GM04504 (cell line): ENCODE measurements around the gene TSPAN9.

Experiments
- DNase-seq: peaks from one replicate; pipeline ENCODE4 v3.0.0-alpha.2; 2012; ENCODE audit warnings: low read depth

The TSPAN9 gene

GRCh38 chr12:3316776-3317480, 239.7 kb downstream of the TSPAN9 start:
- no peak for DNase-seq

DNA sequence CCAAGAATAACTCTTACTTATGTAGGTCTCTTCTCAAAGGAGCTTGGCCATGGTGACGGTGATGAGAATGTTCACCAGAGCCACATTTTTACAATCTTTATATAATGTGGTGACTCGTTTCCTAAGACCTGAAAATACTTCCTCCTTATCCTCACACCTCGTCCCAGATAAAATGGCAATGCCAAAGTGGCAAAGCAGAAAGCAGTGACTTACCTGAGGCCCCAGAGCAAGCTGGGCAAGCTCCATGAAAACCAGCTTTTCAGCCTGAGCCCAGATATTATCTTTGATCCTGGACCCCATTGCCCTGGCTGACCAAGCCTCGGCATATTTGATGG, 240.3 kb downstream of the TSPAN9 start:
- DNase-seq, result no peak

DNA sequence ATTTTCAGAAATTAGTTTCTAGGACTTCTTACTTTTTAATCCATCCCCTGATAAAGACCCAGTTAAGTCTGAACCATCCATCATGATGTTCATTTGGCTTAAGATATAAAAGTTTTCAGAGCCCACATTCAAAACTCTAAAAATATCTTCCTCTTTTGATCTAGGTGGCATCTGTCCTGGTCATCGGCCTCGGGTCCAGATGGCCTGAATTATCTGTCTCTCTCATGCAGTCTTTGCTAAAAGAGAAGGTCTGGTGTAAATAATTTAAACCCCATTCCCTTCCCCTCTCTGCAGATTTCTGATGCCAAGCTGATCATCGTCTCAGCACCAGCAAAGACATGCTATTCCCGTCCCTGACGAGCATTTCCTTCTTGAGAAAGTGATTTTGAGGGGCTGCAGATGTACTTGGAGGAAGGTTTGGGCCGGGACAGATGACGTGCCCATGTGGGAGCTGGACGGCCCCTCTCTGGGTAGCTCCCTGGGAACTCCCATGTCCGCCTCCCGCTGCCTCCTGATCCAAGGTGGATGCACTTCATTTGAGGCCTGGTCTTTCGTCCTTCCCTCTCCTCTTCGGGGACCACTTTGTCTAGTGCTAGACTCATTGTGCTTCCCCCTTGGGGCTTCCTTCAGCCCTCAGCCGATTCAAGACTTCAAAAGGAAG, 240.8 kb downstream of the TSPAN9 start:
- DNase-seq, result no peak

GRCh38 chr12:3319723-3320492, 242.7 kb downstream of the TSPAN9 start:
- no peak for DNase-seq

DNA sequence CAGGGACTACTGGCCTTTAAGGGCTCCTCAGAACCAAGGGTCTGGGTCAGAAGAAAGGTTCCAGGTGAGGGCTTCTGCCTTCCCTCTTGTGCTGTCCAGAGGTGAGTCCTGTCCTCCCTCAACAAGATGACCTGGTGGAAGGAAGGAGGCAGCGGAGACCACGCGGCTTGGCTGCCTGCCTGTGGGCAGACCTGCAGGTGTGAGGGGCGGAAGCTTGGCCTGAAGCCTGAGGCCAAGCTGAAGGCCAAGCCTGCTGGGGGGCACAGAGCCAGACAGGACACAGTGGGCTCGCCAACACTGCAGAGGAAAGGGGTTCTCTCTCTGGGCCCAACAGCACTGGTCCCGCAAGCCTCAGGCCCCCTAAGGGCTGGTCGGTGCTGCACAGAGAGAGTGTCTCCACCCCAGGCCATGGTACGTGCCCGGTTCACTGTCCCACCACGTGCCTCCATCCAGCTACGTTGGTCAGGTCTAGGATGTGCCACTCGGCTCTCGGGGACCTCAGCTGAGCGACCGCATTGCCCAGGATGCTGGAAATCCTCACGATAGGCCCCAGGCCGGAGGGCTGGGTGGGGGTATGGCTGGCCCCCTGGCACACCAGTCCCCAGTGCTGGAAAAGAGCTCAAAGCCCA, 243.8 kb downstream of the TSPAN9 start:
- DNase-seq, result no peak

GRCh38 chr12:3321881-3322280, 244.7 kb downstream of the TSPAN9 start:
- no peak for DNase-seq

GRCh38 chr12:3323002-3323685, 246.0 kb downstream of the TSPAN9 start:
- no peak for DNase-seq

DNA sequence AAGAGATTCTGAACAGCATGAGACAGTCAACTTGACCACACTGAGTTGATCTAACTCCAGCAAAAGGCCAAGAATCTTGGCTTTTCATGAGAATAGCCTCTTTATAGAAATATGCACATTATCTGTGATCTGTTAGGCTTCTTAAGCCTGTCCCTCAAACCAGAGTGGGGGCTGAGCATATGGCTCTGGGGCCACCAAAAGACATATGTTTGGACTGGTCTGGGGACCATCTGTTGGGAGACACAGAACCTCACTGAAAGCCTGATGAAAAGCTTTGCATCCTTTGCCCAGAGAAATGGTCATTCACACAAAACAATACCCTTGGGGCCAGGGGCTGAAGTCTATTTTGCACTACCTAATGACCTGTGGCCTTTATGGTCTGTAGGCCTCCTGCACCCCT, 248.6 kb downstream of the TSPAN9 start:
- no peak for DNase-seq

DNA sequence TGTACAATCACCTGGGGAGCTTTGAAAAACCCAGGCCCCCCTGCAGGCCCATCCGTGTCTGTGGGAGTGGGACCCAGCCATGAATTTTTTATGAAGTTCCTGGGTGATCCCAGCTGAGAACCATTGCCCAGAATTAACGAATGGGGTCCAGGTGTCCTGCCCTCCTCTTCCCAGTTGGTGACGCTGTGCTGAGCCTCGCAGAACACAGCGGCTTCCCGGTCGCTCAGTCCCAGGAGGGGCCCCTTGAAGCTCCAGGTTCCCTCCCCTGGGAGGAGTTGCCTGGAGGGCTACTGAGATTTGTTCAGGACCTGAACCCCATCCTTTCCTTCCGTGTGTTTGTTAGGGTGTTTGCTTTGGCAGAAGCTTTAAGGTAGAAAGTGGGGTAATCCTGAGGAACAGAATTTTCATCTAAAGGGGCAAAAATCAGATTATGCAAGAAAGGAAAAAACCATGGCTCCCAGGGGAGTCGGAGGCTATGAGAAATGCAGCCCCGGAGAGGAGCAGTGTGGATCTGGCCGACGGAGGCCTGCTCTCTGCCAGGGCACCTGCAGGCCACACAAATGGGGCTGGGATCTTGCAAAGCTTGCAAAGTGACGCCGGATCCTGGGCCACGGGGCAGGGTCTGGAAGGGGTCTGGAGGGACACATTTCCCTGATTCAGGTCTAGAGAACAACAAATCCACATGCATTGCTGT, 249.1 kb downstream of the TSPAN9 start:
- no peak for DNase-seq

DNA sequence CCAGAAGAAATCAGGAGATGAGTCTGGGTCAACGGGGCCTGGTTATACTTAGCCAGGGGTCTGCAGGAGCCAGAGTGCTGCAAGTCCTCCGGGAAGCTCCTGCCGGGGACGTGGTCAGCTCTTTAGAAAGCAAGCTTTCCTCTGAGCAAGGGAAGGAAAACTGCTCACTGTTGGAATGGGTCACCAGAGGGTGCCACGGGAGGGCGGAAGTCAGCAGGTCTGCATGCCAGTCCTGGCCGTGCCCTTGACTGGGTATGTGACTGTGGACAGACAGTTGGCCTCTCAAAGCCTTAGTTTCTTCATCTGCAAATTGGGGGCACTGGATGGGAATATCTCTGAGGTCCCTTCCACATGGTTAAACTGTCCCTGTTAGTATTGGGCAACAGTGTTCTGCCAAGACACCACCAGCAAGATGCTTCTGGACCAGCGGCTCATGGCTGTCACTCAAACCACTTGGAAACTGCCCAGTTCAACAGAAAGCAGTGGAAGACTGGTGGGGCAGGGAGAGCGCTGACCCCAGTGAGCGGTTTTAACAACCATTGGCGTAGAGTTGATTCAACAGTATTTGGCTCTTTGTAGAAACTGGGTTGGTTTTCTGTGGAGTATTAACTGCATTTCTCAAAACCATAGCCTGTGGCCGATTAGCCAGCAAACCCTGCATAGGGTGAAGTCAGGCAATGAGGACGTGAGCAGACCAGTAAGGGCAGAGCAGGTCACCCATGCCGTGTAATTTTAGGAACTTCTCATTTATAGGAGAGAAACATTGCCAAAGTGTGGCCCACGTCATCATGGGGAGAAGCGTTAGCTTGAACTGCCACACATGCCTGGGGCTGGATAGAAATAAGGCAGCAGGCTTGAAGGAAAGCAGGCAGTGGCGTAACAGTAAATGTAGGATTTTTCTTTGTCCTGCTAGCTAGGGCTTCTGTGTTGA, 249.9 kb downstream of the TSPAN9 start:
- no peak for DNase-seq

DNA sequence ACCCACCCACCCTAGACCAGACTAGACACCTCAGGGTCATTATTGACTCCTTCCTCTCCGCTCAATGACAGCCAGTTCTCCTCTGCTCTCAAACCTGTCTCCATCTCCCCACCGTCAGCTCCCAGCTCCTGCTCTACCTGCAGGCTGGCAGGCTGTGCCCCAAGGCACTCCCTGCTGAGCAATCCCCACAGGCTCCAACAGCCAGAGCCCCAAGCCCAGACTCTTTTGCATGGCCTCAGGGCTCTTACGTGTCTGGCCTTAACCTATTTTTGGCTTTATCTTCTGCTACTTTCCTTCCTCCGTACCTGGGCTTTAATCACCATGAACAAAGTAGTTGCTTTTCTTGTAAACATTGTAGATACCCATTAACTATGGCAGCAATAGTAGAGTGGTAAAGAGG, 250.9 kb downstream of the TSPAN9 start:
- DNase-seq, result no peak

- DNase-seq, result no peak
Measured at GRCh38 chr12:3328571-3328970, 251.4 kb downstream of the TSPAN9 start.

- no peak for DNase-seq
Measured at GRCh38 chr12:3329361-3329760, 252.2 kb downstream of the TSPAN9 start.

GRCh38 chr12:3330976-3331510, 253.9 kb downstream of the TSPAN9 start:
- DNase-seq, result no peak

- DNase-seq, result no peak
Measured at GRCh38 chr12:3332188-3332587, 255.0 kb downstream of the TSPAN9 start.

DNA sequence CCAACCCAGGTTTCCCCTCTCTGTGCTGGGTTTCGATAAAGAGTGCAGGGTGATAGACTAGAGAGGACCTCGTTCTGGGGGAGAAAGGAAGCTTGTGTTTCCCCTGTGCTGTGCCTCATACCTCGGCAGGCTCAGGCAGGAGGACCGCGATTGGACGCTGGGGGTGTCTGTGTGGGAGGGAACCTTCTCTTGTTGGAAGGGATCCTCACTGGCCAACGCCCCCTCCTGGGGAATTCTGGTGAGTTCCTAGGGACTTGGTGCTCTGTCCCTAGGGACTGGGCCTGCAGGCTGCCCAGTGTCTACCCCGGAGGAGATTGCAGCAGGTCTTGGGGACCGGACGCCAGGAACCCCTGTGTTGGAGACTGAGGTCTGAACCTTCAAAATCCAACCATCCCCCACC, 256.4 kb downstream of the TSPAN9 start:
- DNase-seq, result no peak

GRCh38 chr12:3333991-3334391, 256.8 kb downstream of the TSPAN9 start:
- DNase-seq, result no peak

- DNase-seq, result no peak
Measured at GRCh38 chr12:3335078-3335487, 257.9 kb downstream of the TSPAN9 start.
